Fibroblast of the conjunctiva (primary cell): ENCODE results near the gene LRFN2.

Experiments
- DNase-seq: peaks from one replicate; pipeline ENCODE4 v3.0.0-alpha.2; 2010; ENCODE audit warnings: low read depth

LRFN2 gene

DNA sequence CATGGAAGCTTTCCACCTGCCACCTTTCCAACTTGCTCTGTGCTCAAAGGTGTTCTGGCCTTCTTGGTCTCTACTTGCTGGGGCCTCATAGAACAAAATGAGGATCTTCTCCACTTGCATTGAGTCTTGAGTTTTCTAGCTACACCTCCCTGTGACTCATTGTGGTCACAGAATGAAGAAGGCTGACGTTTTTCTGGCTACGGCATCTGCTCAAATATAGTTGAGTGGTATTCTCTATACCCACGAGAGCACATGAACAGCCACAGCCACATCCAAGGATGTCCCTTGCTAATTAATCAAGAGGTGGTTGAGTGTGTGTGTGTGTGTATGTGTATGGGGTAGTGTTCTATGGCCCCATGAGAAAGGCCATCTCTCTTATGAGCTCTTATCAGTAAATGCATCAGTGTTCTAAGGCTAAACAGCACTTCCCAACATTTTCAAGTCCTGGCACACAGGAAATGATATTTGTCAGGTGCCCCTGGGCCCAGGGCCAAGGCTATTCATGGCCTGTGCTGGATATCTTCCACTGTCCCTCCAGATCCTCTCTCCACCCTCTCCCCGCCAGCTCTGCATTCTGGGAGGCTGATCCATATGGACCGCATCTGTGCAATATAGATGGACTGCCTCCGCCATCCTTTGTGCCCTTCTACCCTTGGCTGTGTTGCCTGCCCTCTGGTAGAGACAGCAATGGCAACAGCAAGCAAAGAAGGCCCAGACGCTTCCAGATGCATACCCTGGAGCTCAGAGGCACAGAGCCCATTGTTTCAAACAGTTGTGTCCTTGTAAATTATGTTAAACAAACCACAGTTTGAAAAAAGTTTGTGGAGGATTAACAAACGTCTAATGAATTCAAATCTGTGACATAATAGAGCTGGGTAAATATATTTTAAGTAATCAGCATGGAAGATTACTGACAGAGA is 150.2 kb downstream of the LRFN2 start:
- no peak for DNase-seq

DNA sequence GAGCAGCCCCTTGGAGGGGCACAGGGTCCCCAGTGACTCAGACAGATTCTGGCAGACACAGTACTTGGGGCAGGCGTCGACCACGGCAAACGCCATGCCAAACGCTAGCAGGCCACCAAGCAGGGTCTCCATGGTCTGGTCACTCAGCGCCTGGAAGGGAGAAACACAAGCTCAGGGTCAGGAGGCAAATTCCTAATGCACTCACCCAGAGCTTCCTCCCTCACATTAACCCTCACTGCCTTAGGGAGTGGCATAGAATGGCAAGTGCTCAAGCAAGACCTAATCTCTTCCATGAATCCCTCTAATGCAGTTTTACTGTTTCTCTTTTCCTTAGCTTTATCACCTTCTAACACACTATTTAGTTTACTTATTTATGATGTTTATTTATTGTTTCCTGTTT is 154.2 kb downstream of the LRFN2 start:
- no peak for DNase-seq

DNA sequence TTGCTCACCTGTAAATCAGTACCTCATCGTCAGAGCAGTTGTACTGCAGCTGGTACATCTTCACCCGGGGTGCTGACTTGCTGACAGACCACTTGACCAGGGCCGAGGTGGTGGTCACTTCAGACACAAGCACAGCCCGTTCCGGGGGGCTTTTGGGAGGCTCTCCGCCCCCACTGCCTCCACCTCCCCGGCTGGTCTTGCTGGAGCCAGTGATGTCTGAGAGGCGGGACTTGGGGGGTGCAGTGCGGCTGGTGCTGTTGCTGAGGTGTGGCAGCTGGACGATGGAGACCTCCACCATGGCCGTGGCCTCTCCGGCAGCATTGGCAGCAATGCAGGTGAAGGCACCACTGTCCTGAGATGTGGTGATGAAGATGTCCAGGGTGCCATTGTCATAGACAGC is 155.5 kb downstream of the LRFN2 start:
- DNase-seq: no peak

- no peak for DNase-seq
Measured at GRCh38 chr6:40427196-40427595, 160.0 kb downstream of the LRFN2 start.

DNA sequence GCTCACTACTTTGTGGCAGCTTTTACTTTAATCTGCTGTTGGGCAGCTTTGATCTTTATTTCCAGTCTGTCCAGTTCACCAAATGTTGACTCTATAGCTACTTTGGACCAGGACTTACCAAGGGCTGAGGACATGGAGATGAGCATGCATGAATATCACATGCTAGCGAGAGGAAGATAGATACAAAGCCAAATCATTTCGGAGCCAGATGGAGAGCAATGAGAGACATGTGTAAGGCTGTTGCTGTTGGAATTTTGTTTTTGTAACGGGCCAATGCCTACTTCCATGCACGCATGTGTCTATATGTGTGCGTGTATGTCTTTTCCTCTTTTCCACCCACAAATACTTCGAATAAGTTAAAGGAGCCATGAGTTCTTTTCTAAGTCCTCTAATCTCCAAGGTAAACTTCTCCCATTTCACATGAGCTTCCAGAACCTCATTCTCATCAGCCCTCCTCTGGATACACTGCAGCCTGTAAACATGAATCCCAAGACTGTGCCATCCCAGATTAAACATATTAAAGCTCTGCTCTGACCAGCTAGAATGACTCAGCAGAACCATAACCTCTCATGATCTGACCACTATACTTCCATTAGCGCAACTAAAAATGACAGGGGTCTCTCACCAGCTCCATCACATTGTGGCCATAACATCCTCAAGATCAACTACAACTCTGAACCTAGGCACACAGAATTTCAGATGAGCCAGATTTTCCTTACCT is 160.7 kb downstream of the LRFN2 start:
- no peak for DNase-seq

DNA sequence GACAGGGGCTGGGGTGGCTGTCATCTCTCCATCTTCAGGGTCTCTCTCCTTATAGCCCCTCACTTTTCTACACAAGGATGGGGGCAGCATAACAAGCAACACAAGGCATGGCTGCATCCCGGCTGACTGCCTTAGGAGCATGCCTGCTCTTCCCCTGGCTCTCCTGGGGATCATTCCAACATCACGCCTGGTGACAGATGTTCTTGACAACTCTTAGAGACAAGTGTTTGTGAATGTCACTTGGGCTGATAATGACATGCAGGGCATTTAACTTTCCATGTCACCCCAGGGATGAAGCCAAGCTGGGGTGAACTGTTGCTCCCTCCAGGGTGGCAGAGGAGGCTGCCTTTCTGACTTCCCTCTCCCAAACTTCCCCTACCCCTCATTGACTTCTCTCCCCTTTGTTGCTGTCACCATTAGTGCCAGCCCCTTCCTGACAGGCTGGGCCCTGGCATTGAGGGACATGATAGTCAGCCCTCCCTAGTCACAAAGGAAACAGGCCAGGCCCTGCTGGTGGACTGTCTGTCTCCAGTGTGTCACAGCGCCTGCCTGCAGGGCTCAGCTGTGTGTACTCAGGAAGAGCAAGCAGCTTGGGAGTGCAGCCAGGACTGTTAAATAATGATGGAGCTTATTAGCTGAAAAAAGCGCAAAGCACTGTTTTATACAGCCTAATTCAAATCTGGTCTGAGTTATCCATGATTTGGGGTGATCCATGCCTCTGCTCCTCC is 161.8 kb downstream of the LRFN2 start:
- no peak for DNase-seq

DNA sequence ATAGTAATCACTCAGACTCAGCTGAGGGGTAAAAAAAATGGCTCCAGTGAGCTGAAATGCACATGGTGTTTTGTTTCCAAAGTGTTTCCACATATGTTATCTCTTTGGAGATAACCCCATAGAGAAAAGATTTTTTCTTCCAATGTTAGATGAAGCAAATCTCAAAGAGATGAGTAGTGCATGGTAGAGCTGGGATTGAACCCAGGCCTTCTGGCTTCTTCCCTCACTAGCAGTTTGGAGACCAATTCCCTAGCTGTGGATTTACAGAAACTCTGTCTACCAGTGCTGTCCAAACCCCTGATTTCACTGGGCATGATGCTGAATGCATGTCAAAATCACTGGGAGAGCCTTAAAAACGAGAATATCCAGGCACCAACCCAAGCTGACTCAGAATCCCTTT is 165.1 kb downstream of the LRFN2 start:
- no peak for DNase-seq

- no peak for DNase-seq
Measured at GRCh38 chr6:40419946-40420728, 167.0 kb downstream of the LRFN2 start.

DNA sequence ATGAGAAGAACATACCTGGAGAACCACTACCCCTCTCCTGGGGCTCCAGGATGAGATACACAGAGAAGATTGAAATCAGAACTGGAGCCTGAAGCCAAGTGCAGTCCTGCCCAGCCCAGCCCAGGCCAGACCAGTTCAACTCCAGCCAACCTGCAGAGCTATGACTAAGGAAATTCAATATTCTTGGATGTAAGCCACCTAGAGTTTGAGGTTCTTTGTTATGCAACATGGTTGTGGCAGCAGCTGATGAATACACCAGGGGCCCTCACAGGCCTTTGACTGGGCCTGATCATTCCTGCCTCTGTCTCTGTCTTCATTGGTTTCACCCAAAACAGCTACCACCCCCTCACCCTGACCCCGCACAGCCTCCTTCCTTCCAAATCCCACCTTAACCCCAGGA is 167.8 kb downstream of the LRFN2 start:
- no peak for DNase-seq

DNA sequence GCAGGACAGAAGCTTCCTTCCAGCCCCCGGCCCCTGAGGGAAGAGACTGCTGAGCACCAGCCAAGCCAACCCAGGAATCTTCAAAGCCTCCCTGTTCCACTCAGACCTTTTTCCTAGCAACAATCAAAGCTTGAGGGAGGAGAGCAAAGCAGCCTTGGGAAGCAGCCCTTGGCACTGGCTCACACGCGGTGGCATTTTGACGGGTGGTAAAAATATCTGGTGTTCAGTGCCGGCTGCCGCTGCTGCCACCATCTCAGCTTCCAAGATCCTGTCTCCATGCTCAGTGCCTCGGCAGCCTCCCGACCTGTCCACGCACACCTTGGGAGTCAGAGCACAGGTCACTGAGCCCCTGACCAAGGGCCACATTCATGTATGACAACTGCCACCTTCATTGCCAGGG is 170.1 kb downstream of the LRFN2 start:
- no peak for DNase-seq

DNA sequence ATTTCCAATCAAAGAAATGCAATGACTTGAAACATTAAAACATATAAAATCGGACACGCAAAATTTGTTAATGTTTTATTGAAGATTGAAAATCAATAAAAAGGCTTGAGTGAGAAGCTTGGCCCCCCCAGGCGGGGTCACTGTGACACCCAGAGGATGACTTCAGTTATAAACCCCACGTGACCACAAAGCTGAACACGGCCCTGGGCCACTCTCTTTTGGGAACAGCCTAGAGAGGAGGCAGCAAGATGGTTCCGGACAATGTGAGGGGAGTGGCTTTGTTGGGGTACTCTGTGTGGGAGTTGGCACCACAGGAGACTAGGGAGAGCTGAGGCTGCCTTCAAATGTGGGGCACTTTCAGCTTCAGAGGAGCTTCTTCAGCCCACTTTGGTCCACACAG is 172.5 kb downstream of the LRFN2 start:
- DNase-seq: no peak

DNA sequence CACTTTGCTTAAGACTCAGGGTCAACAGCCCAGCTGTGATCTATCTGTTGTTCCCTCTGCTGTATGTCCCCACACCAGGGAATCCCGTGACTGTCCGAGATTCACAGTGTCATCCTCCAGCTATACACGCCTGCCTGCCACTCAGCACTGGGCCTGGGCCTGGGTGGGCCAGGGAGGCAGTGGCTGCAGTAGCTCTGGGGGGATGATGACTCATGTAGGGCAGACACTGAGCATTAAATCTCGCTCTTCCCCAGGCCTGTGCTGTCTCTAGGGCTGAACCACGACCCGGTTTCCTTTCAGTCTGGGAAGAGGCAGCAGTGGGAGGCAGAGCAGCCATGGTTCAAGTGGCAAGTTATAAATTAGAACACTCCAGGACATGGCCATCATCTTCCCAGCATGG is 173.9 kb downstream of the LRFN2 start:
- DNase-seq: no peak

- DNase-seq: no peak
Measured at GRCh38 chr6:40411881-40412280, 175.3 kb downstream of the LRFN2 start.

GRCh38 chr6:40410821-40411220 is 176.3 kb downstream of the LRFN2 start:
- DNase-seq: no peak

GRCh38 chr6:40409716-40410397 is 177.3 kb downstream of the LRFN2 start:
- no peak for DNase-seq

GRCh38 chr6:40408786-40409542 is 178.2 kb downstream of the LRFN2 start:
- no peak for DNase-seq

GRCh38 chr6:40407239-40407638 is 179.9 kb downstream of the LRFN2 start:
- DNase-seq: no peak

- no peak for DNase-seq
Measured at GRCh38 chr6:40406175-40406574, 181.0 kb downstream of the LRFN2 start.

DNA sequence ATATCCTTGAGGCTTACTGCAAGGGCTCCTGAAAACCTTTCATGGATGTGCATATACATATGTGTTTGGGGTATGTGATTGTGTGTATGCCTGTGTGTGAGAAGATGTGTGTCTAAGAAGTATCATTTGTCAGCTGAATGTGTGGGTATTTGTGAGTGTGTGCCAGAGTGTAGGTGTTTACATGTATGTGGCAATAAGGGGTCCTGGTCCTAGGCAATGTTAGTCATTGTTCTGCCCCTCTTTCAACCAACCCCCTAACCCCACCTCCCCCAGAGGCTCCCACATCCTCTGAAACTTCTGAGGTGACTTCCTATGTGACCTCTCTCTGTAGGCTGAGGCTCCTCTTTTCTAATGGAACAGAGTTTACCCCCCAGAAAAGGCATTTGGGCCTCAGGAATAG is 186.4 kb downstream of the LRFN2 start:
- DNase-seq: no peak

DNA sequence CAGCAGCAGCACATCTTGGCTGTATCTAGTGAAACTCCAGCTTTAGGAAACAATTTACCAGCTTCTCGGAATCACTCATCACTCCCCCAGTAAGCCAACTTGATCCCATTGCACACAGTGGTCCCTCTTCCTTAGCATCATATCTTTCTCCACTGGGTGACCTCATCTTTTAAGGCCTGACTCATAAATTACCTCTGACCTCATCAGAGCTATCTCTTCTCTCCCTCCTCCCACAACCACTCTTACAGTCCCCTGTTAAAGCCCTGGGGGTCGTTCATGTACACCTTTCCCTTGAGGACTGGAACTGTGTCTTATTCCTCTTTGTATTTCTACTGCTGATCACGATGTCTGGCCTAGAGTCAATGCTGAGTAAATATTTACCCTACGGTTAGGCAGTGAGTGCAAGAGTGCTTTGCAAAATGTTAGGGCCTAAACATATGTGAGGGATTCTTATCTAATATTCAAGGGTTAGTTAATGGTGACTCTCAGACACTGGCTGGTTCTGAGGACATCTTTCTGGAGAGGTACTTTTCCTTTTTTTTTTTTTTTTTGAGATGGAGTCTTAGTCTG is 187.2 kb downstream of the LRFN2 start:
- DNase-seq: no peak
